GM13977 (cell line): ENCODE data around the gene LRP1B.

Experiments
- DNase-seq: peaks from one replicate; pipeline ENCODE4 v3.0.0; 2012; ENCODE audit warnings: low spot score
- CTCF ChIP-seq: IDR thresholded peaks from 2 replicates; pipeline ENCODE4 v1.5.1; 2012; ENCODE audit warnings: mild to moderate bottlenecking, control low read depth; ENCODE audit not compliant: insufficient read depth; ENCODE audit errors: extremely low read depth, missing control alignments
- in situ Hi-C: fragments of 300-500 bp; cut with MboI; formaldehyde crosslinking; loops from one replicate; pipeline ENCODE4 v1.12.0; 2022; ENCODE audit warnings: low sequenced_read_pairs, low pct_unique_long_range_greater_than_20kb, mixed read lengths, inconsistent platforms; ENCODE audit not compliant: unreplicated experiment

LRP1B gene

DNA sequence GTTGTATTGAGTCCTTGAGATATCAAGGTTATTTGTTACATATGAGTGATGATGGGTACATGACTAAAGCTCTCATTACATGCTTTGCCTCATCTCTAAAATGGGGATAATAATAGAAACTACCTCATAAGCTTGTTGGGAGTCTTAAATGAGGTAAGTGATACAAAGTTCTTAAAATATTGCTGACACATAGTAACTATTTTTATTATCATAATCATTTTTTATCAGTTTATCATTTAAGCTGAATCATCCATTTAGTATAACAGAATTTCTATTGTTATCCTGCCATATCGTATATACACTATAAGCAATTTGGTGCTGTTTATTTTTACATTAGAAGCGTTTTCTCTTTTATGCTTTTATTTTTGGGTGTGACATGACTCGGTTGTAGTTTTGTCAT lies 871.1 kb downstream of the LRP1B start:
- in situ Hi-C loops = no loop called here
- TF ChIP-seq CTCF = no peak
- DNase-seq = no peak

- no peak for TF ChIP-seq CTCF
- in situ Hi-C loops = no loop called here
- no peak for DNase-seq
These were observed 888.8 kb downstream of the LRP1B start for GRCh38 chr2:141242008-141242407.

GRCh38 chr2:141226560-141226959 lies 904.3 kb downstream of the LRP1B start:
- no peak for DNase-seq
- no peak for TF ChIP-seq CTCF
- in situ Hi-C loops = no loop called here

DNA sequence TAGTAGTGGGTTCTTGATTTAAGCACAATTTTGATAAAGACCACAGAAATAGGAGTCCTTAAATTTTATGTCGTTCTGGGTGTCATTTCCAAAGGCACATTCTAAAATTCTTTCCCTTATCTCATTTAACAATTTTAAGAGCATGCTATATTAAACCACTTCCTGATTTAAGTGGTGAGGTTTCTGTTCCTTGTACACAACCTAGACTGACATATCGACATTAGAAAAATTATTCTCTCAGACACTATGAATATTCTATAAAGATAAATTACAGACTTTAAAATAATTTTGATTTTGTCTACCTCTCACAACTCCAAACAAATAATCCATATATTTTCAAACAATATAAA lies 923.8 kb downstream of the LRP1B start:
- no peak for TF ChIP-seq CTCF
- no peak for DNase-seq
- in situ Hi-C loops = no loop called here

GRCh38 chr2:141201016-141201565 lies 929.7 kb downstream of the LRP1B start:
- in situ Hi-C loops = no loop called here
- TF ChIP-seq CTCF = no peak
- no peak for DNase-seq

DNA sequence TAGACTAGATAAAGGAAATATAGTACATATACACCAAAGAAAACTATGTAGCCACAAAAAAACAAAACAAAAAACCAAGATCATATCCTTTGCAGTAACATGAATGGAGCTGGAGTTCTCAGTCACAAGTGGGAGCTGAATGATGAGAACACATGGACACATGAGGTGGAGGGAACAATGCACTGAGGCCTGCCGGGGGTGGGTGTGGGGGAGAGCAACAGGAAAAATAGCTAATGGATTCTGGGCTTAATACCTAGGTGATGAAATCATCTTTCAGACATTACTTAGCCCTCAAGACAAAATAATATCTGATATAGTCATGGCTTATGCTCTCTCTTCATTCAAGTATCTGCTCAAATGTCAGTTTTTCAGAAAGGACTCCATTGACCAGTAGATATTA lies 930.6 kb downstream of the LRP1B start:
- in situ Hi-C loops = no loop called here
- no peak for TF ChIP-seq CTCF
- DNase-seq = no peak

DNA sequence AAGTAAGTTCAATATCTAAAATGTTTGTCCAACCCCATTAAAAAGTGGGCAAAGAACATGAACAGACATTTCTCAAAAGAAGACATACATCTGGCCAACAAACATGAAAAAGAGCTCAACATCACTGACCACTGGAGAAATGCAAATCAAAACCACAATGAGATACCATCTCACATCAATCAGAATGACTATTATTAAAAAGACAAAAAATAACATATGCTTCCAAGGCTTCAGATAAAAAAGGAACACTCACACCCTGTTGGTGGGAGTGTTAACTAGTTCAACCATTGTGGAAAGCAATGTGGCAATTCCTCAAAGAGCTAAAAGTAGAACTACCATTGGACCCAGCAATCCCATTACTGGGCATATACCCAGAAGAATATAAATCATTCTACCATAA lies 931.1 kb downstream of the LRP1B start:
- in situ Hi-C loops = no loop called here
- no peak for DNase-seq
- no peak for TF ChIP-seq CTCF
